ENCODE measurements around the gene RELL2.

Gene RELL2

DNA sequence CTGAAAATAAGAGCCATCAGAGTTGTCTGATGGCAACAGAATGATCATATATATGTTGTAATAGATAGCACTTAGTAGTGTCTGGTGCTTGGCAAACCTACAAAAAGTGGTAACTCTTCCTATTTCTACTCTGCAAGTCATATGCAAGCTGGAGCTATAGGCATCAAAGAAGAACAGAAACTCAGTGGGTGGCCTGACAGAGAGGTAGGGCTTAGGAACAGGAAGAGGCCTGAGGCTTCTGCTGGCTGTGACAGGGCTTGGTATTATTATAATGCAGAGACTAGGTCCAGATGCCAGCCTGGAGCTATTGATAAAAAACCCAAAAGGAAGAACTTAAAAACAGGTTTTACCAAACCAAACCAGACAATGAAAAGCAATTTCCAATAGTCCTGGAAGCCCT, 13.6 kb upstream of the RELL2 start:
- no peak for DNase-seq

DNA sequence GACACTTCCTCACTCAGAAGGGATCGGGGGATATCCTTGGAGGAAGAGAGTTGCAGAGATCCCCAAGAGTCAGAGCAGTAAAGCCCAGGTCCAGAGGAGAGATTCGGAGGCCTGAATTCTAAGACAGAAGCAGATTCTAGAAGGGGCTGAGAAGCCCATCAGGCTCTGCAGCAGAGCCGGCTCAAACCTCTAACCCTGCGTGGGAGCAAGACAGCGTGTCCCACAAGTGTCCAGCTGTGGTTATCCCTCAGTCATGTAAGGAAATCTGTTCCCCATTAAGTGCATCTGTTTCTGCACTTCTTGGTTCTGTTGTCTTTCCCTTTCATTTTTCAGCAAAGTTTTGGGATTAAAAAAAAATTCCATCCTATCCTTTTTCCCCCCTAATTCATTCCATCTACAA, 13.2 kb upstream of the RELL2 start:
- no peak for DNase-seq

DNA sequence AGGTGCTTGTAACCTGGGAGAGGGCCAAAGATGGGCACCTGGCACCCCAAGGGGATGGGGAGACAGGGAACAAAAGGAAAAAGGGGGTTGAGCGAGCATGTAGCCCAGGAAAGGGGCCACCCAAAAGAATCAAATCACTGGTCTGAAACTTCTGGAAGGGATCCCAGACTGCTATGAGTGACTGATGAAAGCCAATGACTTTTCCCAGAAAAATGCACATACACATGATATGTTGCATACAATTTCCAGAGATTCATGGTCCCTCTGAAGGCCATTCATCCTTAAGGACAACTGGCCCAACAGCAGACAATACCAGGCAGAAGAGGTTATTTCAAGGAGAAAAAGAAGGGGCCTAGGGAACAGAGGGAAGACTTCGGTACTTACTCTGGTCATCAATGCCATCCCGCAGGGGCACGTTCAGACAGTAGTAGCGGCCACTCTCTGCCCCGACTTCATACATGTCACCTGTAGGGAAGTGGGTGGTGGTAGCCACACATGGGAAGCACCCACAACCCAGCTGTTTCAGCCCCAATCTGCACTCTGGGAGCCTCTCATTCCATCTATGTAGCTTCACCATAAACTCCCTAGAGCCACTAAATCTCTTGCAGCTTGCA, 8.5 kb upstream of the RELL2 start:
- peak; percentile 39 for DNase-seq

DNA sequence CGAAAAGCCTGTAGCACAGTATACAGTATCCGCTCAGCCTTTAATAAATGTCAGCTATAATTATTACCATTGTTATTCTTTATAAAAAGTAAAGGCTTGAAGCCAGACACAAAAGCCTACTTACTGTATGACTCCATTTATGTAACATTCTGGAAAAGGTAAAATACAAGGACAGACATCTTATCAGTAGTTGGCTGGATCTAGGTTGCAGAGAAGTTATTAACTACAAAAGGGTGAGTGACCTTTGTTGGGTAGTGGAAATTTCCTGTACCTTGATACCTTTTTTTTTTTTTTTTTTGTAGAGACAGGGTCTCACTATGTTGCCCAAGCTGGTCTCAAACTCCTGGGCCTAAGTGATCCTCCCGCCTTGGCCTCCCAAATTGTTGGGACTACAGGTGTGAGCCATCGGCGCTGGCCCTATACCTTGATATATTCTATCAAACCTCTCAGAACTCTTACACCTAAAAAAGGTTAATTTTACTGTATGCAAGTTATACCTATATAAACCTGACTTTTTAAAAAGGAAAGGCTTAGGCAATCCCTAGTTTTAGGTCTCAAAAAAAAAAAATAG, 6.1 kb upstream of the RELL2 start:
- no peak for DNase-seq

DNA sequence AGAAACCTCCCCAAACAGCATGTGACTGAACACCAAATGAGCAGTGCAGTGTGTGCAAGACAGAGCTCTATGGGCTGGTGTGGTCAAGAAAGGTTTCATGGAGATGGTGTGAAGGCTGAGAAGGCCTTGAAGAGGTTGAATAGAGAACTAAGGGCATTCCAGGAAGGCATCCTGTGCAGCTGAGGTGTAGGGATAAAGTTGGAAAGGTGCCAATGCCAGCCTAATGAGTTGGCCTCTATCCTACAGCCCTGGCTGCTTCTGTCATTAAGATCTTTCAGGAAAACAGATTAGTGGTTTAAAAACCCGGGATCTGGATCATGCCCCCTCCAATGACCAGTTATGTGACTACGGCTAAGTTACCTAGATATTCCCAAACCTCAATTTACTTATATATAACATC, 4.1 kb upstream of the RELL2 start:
- DNase-seq = no peak

DNA sequence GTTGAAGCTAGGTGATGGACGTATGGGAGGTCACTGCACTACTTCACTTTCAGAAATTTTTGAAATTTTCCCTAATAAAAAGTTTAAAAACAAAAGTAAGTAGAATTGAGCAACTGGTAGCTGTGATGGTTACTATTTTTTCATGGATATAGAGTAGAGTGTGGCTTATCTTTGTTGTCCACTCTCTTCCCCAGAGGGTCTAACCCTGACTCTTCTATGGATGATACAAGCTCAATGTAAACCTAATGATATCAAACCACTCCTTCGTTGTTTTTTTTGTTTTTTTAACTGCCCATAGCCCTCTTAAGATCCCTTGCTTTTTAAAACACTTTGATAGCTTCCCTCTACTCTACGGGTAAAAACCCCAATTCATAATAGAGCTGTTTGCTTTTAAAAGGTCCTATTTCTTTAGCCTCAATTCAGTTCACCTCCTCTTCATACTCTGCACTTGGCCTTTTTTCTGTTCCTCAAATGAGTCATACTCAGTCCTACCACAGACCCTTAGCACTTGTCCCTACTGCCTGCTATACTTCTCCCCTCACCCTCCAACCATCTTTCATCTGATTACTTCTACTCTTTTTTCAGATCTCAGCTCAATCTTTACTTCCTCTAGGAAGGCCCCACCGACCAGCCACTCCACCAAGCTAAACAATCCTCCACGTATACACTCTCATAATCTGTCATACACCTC, 2.8 kb upstream of the RELL2 start:
- DNase-seq = no peak

DNA sequence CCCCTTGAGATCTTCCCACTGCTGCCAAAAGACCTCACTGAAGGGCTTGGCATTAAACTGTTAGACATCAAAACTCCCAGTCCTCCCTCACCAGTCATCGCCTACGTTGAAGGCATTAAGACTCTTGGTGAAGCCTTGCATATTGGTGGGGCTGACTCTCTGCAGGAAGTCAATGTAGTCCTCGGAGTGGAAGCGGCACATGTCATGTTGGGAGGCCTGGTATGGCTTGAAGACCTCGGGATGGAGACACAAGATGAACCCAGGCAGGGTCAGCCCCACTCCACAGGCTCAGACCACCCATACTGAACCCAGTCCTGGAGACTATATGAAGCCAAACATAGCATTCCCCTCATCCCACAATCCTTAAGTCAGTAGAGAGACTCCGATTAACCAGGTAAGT, 2.1 kb upstream of the RELL2 start:
- DNase-seq = no peak

DNA sequence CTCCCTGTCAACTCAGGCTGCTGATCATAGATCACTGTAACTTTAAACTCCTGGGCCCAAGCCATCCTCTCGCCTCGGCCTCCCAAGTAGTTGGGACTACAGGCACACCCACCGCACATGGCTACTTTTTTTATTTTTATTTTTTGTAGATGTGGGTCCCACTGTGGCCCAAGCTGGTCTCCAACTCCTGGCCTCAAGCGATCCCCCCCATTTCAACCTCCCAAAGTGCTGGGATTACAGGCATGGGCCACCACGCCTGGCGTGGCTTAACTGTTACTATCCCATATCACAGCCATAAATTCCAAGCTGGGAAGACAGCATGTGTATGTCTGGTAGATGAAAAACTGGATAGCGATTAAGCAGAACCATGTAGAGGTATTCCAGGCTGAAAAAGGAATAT, 1.2 kb upstream of the RELL2 start:
- DNase-seq = no peak

DNA sequence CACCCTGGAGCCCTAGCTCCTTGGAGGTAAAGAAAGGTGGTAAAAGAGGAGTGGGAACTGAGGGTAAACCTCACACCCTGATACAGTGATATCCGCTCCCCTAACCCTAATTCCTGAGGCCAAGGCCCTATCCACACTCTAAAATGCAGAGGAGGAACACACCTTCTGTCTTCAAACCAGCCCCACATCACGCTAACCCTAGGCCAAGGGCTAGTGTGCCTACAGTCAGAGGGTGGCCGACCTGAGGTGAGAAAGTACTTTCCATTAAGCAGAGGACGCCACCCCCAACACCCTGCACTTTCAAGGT, 738 bp upstream of the RELL2 start:
- DNase-seq = no peak

DNA sequence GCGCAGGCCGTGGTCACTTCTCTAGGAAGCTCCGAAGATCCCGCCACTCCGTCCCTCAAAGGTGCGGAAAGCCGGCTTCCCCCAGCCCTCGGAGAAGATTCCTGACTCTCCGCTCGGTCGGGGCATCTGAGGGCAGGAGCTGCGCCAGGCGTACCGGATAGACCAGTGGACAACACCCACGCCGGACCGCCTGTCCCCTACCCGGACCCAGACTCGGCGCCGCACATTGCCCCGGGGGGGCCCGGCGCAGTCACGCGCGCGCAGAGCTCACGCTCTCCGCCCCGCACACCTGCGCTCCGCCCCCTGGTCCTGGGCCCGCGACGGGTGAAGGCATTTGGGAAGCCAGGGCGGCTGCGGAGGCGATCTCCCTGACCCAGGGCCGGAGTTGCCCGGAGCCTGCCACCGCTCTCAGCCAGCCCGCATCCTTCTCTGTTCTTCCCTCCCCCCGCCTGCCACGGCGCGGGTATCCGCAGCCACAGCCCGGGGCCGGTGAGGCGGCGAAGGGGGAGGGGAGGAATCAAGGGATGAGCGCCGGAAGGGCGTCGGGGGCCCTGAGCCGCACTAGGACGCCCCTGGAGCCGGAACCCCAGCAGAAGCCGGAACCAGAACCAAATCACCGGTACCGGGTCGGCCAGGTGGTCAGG, 448 bp downstream of the RELL2 start:
- peak; percentile 30 for DNase-seq

DNA sequence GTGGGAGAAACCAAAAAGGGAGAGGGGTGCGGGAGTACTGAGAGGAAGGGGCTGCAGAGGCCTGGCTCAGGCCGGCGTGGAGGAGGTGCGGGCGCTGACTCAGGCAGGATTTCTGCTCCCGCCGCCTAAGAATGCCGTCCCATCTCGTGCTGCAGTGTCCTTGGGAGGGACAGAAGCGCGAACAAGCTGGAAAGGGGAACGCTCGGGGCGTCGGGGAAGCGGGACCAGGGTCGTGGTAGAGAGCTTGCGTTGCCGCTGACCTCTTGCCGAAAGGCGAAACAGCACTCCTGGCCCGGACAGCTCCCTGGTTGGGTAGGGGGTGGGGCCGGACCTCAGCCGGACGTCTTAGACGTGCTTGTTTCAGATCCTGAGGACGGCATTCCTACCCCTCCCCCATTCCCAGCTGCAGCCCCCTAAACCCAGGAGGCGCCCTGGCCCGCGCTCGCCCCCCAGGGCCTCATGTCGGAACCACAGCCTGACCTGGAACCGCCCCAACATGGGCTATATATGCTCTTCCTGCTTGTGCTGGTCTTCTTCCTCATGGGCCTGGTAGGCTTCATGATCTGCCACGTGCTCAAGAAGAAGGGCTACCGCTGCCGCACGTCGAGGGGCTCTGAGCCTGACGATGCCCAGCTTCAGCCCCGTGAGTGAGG, 1.1 kb downstream of the RELL2 start:
- peak; percentile 67 for DNase-seq

DNA sequence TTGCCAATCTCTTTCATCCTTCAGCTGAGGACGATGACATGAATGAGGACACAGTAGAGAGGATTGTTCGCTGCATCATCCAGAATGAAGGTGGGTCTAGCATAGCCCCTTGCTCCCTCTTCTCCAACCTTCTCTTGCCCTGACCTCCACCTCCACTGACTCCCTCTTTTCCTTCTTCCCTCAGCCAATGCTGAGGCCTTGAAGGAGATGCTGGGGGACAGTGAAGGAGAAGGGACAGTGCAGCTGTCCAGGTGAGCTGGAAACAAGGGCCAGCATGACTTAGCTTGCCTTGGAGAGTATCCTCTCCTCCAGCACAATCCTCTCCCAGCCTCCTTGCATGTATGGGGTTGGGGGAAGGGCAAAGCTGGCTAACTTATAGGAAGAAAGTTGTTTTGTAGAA, 2.0 kb downstream of the RELL2 start:
- no peak for DNase-seq

DNA sequence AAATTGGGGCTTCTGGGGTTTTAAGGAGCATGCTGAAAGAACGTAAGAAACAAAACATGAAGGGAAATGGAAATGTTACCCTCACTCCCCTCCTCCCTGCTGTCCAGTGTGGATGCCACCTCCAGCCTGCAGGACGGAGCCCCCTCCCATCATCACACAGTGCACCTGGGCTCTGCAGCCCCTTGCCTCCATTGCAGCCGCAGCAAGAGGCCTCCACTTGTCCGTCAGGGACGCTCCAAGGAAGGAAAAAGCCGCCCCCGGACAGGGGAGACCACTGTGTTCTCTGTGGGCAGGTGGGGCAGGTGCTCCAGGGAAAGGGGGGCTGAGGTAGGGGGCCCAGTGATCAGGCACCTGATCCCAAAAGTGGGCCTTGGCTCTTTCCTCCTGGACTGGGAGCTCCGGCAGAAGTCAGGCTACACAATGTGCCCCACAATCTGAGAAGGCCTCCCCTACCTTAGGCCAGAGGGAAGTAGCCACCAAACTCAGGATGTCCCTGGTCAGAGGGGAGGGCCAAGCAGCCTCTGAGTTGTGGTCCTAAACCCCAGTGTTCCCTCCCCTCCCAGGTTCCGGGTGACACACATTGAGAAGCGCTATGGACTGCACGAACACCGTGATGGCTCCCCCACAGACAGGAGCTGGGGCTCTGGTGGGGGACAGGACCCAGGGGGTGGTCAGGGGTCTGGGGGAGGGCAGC, 2.7 kb downstream of the RELL2 start:
- no peak for DNase-seq

DNA sequence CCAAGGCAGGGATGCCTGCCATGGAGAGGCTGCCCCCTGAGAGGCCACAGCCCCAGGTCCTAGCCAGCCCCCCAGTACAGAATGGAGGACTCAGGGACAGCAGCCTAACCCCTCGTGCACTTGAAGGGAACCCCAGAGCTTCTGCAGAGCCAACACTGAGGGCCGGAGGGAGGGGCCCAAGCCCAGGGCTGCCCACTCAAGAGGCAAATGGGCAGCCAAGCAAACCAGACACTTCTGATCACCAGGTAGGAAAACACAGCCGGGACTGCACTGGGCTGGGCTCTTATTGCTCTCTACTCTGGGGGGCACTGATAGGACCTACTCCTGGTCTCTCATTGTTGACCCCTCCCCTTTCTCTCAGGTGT, 3.2 kb downstream of the RELL2 start:
- DNase-seq = no peak

DNA sequence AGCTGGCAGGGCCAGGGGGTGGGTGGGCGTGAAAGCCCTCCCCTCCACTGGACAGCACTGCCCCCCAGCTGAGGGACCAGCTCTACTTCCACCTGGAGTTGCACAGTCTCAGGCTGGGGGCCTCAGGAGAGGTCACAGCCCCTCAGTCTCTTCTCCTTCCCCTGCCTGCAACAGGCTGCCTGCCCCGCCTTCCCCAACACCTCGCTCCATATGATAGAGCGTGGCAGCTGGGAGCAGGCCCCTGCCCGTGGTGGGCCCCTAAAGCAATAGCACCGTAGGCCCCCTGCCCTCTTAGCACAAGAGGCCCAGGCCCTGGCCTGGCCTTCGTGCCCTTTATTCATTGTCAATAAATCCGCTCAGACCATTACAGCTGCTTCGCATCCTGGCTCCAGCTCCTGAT, 3.9 kb downstream of the RELL2 start:
- no peak for DNase-seq

DNA sequence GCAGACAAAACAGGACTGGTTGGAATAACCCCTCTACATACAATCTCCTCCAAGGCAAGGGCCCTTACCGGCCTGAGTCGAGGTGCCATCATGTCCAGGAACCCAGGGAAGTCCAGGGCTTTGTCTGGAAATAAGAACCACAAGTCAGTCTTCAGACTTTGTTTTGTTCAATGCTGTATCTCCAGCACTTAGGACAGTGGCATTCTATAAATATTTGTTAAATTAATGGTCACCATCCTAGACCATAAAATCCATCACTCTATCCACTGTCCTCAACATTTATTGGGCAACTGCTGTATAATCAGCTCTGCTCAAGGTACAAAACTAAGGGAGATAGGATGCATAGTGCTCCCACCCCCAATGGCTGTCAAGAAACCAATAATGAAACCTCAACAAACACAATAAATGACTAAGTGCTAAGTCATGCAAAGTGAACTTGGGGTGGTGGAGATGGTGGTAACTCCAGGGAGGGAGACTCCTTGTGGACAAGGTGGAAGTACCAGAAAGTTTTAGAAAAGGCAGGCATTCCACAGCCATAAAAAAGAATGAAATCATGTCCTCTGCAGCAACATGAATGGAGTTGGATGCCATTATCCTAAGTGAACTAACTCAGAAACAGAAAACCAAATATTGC, 5.0 kb downstream of the RELL2 start:
- peak; percentile 82 for DNase-seq

DNA sequence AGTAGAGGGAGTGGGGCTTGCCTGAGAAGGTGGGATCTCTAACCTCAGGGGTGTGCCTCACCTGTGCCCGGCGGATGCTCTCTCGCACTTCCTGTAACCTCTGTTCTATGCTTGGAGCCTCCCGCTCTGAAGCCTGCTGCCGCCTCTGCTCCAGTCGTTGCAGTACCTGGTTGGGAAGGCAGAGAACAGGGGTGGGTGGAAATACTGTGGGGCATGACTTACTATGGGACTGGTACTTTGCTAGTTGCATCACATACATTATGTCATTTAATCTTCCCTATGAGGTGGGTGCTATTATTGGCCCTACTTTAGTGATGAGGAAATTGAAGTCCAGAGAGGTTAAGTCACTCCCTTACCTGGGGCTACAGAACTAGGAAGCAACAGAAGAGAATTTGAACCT, 9.2 kb downstream of the RELL2 start:
- DNase-seq = no peak

DNA sequence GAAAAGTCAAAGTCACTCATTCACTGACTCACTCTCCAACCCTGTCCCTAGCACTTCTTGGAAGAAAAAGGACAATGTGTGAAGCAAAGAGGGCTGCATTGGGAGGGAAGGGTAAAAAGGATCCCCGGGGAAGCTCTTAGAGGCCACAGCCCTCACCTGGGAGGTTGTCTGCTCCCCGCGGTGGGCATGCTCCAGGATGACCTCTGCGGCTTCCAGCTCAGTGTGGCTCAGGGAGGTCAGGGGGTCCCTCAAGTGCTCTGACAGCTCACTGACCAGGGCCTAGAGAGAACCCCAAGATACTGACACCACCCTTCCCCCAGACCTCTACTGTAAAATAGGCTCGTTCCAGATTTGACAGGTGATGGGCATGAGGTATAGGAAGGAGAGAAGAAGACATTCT, 10.4 kb downstream of the RELL2 start:
- DNase-seq = no peak

DNA sequence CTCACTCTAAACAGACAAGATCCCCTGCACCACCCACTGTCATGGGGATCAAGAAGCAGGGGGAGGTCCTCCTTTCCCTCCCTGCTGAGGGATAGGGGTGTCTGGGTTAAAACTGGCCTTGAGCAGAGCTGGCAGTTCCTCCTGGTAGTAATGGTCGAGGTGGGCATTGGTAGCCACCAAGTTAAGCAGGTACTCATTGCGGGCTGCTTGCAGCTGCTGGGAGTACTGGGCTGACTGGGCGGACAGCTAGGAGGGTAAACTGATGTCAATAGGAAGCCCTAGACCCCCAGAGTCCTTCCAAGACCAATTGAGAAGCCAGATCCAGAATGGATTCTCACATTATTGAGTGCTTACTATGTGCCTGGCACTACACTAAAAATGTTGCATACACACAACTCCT, 11.1 kb downstream of the RELL2 start:
- no peak for DNase-seq

DNA sequence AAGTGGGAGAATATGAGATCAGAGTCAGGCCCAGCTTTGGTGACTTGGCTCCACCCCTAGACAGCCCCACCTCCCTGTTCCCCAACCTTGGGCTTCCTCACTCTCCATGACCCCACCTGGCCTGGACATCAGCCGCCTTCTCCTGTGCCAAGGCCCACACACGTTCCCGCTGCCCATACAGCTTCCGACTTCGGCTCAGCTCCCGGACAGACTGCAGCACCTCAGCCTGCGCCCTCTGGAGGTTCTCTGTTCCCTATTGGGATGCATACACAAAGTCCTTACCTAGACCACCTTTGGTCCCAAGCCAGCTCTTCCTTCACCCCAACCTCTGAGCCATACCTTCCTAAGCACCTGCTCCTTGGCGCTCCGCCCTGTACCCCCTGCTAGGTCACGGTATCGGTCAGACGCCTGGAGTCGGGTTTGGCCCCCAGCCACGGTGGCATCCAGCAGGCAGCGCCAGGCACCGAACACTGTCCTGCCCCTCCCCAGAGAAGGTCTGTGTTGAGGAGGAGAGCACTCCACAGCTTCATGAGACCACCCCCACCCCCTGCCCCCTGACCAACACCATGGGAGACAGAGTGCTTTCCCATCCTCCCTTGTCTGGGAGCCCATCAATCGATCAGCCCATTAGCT, 12.4 kb downstream of the RELL2 start:
- no peak for DNase-seq

DNA sequence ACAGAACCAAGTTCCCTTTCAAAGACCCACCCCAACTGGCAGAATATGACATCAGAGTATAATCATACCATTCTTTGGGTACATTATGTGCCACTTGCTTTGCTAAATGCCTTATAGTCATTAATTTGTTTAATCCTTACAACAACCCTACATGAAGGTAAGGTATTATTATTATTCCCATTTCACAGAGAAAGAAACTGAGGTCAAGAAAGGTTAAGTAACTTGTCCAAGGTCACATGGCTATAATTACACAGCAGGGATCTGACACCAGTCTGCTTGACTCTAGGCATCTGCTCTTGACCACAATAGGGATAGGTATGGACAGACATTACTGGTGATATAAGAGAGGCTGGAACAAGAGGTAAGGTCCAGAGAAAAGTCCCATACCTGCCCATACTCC, 13.2 kb downstream of the RELL2 start:
- no peak for DNase-seq

Measured in EL (cell line).